ENCODE data around the gene SSX7.
"Not testable (repeated sequence)": the region's sequence is repeated elsewhere in the genome, so short reads cannot be mapped to it uniquely, and the experiment has no call there.

DNA sequence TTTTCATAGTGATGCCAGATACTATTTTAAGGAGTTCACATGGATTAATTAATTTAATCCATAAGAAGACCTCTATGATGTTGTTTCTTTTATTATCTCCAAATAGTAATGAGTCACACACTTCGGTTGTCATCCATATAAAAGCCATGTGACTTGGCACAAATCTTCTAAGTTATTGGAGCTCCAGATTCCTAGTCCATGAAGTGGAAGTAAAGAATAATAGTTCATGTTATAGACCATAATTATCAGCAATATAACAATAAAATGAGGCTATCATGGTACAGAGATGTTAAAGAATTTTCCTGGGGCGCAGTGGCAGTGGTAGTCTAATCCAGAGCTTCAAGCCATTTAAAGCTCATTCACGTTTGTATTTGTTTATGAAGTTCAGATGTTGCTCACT lies 26.2 kb downstream of the SSX7 start:
- TF ChIP-seq YY1 (IDR thresholded peaks at IDR 0.05; ENCODE audit: insufficient read depth, insufficient replicate concordance, low read depth, low read length); ATM (IDR thresholded peaks at IDR 0.05; ENCODE audit: borderline replicate concordance); POLR2A (IDR thresholded peaks at IDR 0.05; ENCODE audit: insufficient read depth in 1 of 2, low read depth in 2 of 2, low read length in 2 of 2); NFE2 (CRISPR knock-in tag; IDR thresholded peaks at IDR 0.05); RNF2 (conservative IDR thresholded peaks at IDR 0.05; ENCODE audit: low read depth): not testable (repeated sequence)
- TF ChIP-seq, protein P1, sequence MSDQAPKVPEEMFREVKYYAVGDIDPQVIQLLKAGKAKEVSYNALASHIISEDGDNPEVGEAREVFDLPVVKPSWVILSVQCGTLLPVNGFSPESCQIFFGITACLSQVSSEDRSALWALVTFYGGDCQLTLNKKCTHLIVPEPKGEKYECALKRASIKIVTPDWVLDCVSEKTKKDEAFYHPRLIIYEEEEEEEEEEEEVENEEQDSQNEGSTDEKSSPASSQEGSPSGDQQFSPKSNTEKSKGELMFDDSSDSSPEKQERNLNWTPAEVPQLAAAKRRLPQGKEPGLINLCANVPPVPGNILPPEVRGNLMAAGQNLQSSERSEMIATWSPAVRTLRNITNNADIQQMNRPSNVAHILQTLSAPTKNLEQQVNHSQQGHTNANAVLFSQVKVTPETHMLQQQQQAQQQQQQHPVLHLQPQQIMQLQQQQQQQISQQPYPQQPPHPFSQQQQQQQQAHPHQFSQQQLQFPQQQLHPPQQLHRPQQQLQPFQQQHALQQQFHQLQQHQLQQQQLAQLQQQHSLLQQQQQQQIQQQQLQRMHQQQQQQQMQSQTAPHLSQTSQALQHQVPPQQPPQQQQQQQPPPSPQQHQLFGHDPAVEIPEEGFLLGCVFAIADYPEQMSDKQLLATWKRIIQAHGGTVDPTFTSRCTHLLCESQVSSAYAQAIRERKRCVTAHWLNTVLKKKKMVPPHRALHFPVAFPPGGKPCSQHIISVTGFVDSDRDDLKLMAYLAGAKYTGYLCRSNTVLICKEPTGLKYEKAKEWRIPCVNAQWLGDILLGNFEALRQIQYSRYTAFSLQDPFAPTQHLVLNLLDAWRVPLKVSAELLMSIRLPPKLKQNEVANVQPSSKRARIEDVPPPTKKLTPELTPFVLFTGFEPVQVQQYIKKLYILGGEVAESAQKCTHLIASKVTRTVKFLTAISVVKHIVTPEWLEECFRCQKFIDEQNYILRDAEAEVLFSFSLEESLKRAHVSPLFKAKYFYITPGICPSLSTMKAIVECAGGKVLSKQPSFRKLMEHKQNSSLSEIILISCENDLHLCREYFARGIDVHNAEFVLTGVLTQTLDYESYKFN (CRISPR knock-in tag; conservative IDR thresholded peaks at IDR 0.05), result not testable (repeated sequence)
- TF ChIP-seq, protein P2, sequence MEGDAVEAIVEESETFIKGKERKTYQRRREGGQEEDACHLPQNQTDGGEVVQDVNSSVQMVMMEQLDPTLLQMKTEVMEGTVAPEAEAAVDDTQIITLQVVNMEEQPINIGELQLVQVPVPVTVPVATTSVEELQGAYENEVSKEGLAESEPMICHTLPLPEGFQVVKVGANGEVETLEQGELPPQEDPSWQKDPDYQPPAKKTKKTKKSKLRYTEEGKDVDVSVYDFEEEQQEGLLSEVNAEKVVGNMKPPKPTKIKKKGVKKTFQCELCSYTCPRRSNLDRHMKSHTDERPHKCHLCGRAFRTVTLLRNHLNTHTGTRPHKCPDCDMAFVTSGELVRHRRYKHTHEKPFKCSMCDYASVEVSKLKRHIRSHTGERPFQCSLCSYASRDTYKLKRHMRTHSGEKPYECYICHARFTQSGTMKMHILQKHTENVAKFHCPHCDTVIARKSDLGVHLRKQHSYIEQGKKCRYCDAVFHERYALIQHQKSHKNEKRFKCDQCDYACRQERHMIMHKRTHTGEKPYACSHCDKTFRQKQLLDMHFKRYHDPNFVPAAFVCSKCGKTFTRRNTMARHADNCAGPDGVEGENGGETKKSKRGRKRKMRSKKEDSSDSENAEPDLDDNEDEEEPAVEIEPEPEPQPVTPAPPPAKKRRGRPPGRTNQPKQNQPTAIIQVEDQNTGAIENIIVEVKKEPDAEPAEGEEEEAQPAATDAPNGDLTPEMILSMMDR (CRISPR knock-in tag; IDR thresholded peaks at IDR 0.05), result not testable (repeated sequence)
- TF ChIP-seq, protein P3, sequence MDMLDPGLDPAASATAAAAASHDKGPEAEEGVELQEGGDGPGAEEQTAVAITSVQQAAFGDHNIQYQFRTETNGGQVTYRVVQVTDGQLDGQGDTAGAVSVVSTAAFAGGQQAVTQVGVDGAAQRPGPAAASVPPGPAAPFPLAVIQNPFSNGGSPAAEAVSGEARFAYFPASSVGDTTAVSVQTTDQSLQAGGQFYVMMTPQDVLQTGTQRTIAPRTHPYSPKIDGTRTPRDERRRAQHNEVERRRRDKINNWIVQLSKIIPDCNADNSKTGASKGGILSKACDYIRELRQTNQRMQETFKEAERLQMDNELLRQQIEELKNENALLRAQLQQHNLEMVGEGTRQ (IDR thresholded peaks at IDR 0.05; ENCODE audit: low read depth, low read length), result not testable (repeated sequence)
- TF ChIP-seq, protein P3 (CRISPR knock-in tag; IDR thresholded peaks at IDR 0.05; ENCODE audit: borderline replicate concordance), result not testable (repeated sequence)
